Esophagus muscularis mucosa (tissue), 4 donors: ENCODE measurements around the gene CDADC1. TPM values are rescaled to one million over a fixed set of nuclear protein-coding genes. Genes with fewer than 3 reads are reported as not detected.

ENCODE experiments used
- DNase-seq: peaks from one replicate; pipeline ENCODE4 v3.0.0-alpha.2; 2017; ENCODE audit errors: extremely low spot score
- H3K27ac ChIP-seq, 4 donors: fragments of 200-600 bp; sonication (generic); replicated peaks in 1 of 4; 1 replicate in 3 of 4; 2 replicates in 1 of 4; pipeline ENCODE4 v1.5.1; 2016 to 2019; ENCODE audit warnings: mild to moderate bottlenecking in 1 of 4
- H3K27me3 ChIP-seq, 4 donors: fragments of 200-600 bp; sonication (generic); one replicate each; pipeline versions ENCODE4 v1.5.1 to v1.6.0; 2016 to 2019
- H3K36me3 ChIP-seq, 4 donors: fragments of 200-600 bp; sonication (generic); one replicate each; pipeline ENCODE4 v1.5.1; 2016 to 2019
- H3K4me1 ChIP-seq, 4 donors: fragments of 200-600 bp; sonication (generic); one replicate each; pipeline ENCODE4 v1.5.1; 2016 to 2019
- H3K4me3 ChIP-seq, 4 donors: fragments of 200-600 bp; sonication (generic); 1 replicate in 2 of 4; 2 replicates in 2 of 4; pipeline ENCODE4 v1.5.1; 2016 to 2019; ENCODE audit warnings: mild to moderate bottlenecking in 4 of 4, moderate library complexity in 1 of 4
- H3K9me3 ChIP-seq, 4 donors: fragments of 200-600 bp; sonication (generic); 1 replicate in 3 of 4; 2 replicates in 1 of 4; pipeline ENCODE4 v1.5.1; 2016 to 2019
- CTCF ChIP-seq, 3 experiments: fragments of 200-600 bp in 2 of 3; fragments of 450-650 bp in 1 of 3; sonication (generic) in 2 of 3; IDR thresholded peaks; one replicate each; pipeline ENCODE4 v1.5.1; 2017 to 2019; ENCODE audit warnings: antibody characterized with exemption in 3 of 3, mild to moderate bottlenecking in 2 of 3, moderate library complexity in 1 of 3
- EP300 ChIP-seq: sonication (generic); formaldehyde crosslinking; IDR thresholded peaks from one replicate; pipeline ENCODE4 v1.6.1; 2017; ENCODE audit warnings: antibody characterized with exemption
- POLR2A ChIP-seq: fragments of 450-650 bp; IDR thresholded peaks from one replicate; pipeline ENCODE4 v1.6.1; 2017; ENCODE audit warnings: antibody characterized with exemption, moderate library complexity, mild to moderate bottlenecking, low read depth
- POLR2AphosphoS5 ChIP-seq, 2 donors: sonication (generic); formaldehyde crosslinking; IDR thresholded peaks; one replicate each; pipeline ENCODE4 v1.6.1; 2017; ENCODE audit warnings: antibody characterized with exemption in 2 of 2
- WGBS: methylation state at CpG from one replicate; pipeline ENCODE4 v1.1.5; 2018; 5-methylcytosine and 5-hydroxymethylcytosine counted together
- intact Hi-C: fragments of 100-400 bp; cut with DNase I; formaldehyde crosslinking; loops from one replicate; pipeline ENCODE4 v1.15.1; 2023
- total RNA-seq, 4 donors: library from RNA; depleted of rRNA; stranded (reverse); fragments of >200 nt; gene quantifications; one replicate each; pipeline versions ENCODE4 v1.1.0 to v1.2.1, GENCODE V29; 2016

The CDADC1 gene
- total RNA-seq, 4 donors from 2014 or later, result 6.2 to 7.5 (median 6.5) TPM

GRCh38 chr13:49251326-49251725 lies 3.6 kb downstream of the CDADC1 start:
- WGBS, result 83% methylated on average over 5 of the region's 5 CpGs

GRCh38 chr13:49253310-49253709 lies 5.6 kb downstream of the CDADC1 start:
- TF ChIP-seq EP300 (no peak), POLR2A (no peak), CTCF (IDR thresholded peaks at IDR 0.05) (no peak), POLR2AphosphoS5 (IDR thresholded peaks at IDR 0.05) (no peak)
- DNase-seq, result no peak
- intact Hi-C loops, result no loop called here
- no peak overlapping the region for H3K4me3 ChIP-seq
- no peak overlapping the region for H3K27ac ChIP-seq
- 86% methylated on average over 1 of the region's 1 CpG for WGBS
- no peaks in the 10 kb centered on the region for H3K9me3 ChIP-seq
- H3K4me1 ChIP-seq, result peaks cover 15 to 33% (median 27%) of the 10 kb centered on the region in 4 donors
- H3K36me3 ChIP-seq, result peaks cover 5 to 49% (median 12%) of the 10 kb centered on the region in 4 donors
- no peaks in the 10 kb centered on the region for H3K27me3 ChIP-seq

More at GRCh38 chr13:49251326-49251725, 3.6 kb downstream of the CDADC1 start:
- Histone ChIP-seq H3K27me3 (no peaks in the 10 kb centered on the region), H3K4me1 (peaks cover 18 to 42% (median 34%) of the 10 kb centered on the region in 4 donors), H3K36me3 (peaks cover 3 to 29% (median 8%) of the 10 kb centered on the region in 4 donors), H3K27ac (no peak overlapping the region), H3K4me3 (no peak overlapping the region), H3K9me3 (no peaks in the 10 kb centered on the region)
- intact Hi-C loops, result no loop called here
- DNase-seq, result no peak
- no peak for TF ChIP-seq EP300
- no peak for TF ChIP-seq CTCF (IDR thresholded peaks at IDR 0.05)
- no peak for TF ChIP-seq POLR2A

GRCh38 chr13:49254007-49254406 lies 6.3 kb downstream of the CDADC1 start:
- 77% methylated on average over 1 of the region's 1 CpG for WGBS
- DNase-seq, result no peak
- H3K36me3 ChIP-seq, result peaks cover 5 to 53% (median 12%) of the 10 kb centered on the region in 4 donors
- H3K27ac ChIP-seq, result no peak overlapping the region
- H3K27me3 ChIP-seq, result no peaks in the 10 kb centered on the region
- no peak for TF ChIP-seq EP300
- no peak for TF ChIP-seq POLR2A
- TF ChIP-seq CTCF (IDR thresholded peaks at IDR 0.05), result no peak
- no peak for TF ChIP-seq POLR2AphosphoS5 (IDR thresholded peaks at IDR 0.05)
- H3K4me3 ChIP-seq, result no peak overlapping the region
- H3K9me3 ChIP-seq, result no peaks in the 10 kb centered on the region
- H3K4me1 ChIP-seq, result peaks cover 9 to 27% (median 20%) of the 10 kb centered on the region in 4 donors
- intact Hi-C loops, result no loop called here

GRCh38 chr13:49256841-49257240 lies 9.1 kb downstream of the CDADC1 start:
- Histone ChIP-seq H3K27me3 (no peaks in the 10 kb centered on the region), H3K27ac (no peak overlapping the region), H3K9me3 (no peaks in the 10 kb centered on the region), H3K4me3 (no peak overlapping the region), H3K36me3 (peaks cover 29 to 82% (median 33%) of the 10 kb centered on the region in 4 donors), H3K4me1 (peaks cover 0 to 5% (median 4%) of the 10 kb centered on the region in 4 donors)
- 91% methylated on average over 2 of the region's 2 CpGs for WGBS
- intact Hi-C loops, result no loop called here
- DNase-seq, result no peak
- TF ChIP-seq POLR2A (no peak), EP300 (no peak), POLR2AphosphoS5 (IDR thresholded peaks at IDR 0.05) (no peak), CTCF (IDR thresholded peaks at IDR 0.05) (no peak)
